Mucosa of stomach (tissue), 1 donor: ENCODE measurements around the gene MID1.

Experiments
- H3K27me3 ChIP-seq: one replicate; pipeline ENCODE4 v1.7.0; 2013; ENCODE audit warnings: mild to moderate bottlenecking, low read length; ENCODE audit not compliant: control insufficient read depth, insufficient read depth
- H3K36me3 ChIP-seq: one replicate; pipeline ENCODE4 v1.7.0; 2013; ENCODE audit warnings: low read length; ENCODE audit not compliant: control insufficient read depth, insufficient read depth
- H3K4me1 ChIP-seq: one replicate; pipeline ENCODE4 v1.7.0; 2013; ENCODE audit warnings: mild to moderate bottlenecking, low read length; ENCODE audit not compliant: control insufficient read depth, insufficient read depth
- H3K4me3 ChIP-seq: one replicate; pipeline ENCODE4 v1.7.0; 2013; ENCODE audit warnings: low read length
- H3K9ac ChIP-seq: one replicate; pipeline ENCODE4 v1.7.0; 2013; ENCODE audit warnings: mild to moderate bottlenecking, low read length, moderate library complexity
- H3K9me3 ChIP-seq: one replicate; pipeline ENCODE4 v1.7.0; 2013; ENCODE audit warnings: mild to moderate bottlenecking, low read length, moderate library complexity; ENCODE audit not compliant: control insufficient read depth
- donor health status: Pancreatic carcinoma.

Gene MID1

DNA sequence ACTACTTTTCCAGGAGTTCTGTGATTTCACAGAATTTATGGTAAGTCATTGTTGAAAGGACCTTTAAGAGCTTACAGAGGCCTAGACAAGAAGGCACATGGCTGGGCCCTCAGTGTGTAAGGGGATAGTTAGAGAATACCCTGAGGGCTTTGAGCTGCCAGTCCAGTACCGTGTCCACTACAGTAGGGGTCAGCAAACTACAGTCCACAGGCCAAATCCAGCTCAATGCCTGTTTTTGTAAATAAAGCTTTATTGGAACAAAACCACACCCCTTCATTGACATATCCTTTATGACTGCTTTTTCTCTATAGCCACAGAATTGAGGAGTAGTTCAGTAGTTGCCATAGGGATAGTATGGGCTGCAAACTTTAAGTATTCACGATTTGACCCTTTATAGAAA is 176.2 kb downstream of the MID1 start:
- no peaks in the 10 kb centered on the region for H3K9me3 ChIP-seq

DNA sequence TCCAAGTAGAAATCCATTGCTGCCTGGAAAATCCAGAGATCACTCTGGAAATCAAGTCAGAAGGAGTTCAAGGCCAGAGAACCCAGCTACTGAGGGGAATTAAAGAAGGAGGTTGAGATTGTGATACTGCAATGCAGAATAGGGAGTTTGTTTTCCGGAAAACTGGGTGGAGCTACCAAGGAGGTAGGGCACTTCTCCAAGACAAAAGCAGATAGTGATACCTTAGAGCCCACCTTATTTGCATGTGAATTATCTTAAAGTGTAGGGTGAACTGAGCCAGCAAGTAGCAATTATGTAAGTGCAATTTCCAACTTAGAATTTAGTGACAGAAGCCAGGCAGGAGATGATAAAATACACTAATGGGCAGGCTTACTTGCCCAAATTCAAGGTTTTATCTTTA is 178.9 kb downstream of the MID1 start:
- no peaks in the 10 kb centered on the region for H3K36me3 ChIP-seq
- no peaks in the 10 kb centered on the region for H3K27me3 ChIP-seq
- no peaks in the 10 kb centered on the region for H3K9me3 ChIP-seq
- H3K4me1 ChIP-seq, result no peaks in the 10 kb centered on the region
- H3K4me3 ChIP-seq, result no peak overlapping the region
- H3K9ac ChIP-seq, result no peak overlapping the region

More for the DNA sequence above, 176.2 kb downstream of the MID1 start:
- Histone ChIP-seq H3K4me3 (no peak overlapping the region), H3K27me3 (no peaks in the 10 kb centered on the region), H3K36me3 (no peaks in the 10 kb centered on the region), H3K9ac (no peak overlapping the region), H3K4me1 (no peaks in the 10 kb centered on the region)

DNA sequence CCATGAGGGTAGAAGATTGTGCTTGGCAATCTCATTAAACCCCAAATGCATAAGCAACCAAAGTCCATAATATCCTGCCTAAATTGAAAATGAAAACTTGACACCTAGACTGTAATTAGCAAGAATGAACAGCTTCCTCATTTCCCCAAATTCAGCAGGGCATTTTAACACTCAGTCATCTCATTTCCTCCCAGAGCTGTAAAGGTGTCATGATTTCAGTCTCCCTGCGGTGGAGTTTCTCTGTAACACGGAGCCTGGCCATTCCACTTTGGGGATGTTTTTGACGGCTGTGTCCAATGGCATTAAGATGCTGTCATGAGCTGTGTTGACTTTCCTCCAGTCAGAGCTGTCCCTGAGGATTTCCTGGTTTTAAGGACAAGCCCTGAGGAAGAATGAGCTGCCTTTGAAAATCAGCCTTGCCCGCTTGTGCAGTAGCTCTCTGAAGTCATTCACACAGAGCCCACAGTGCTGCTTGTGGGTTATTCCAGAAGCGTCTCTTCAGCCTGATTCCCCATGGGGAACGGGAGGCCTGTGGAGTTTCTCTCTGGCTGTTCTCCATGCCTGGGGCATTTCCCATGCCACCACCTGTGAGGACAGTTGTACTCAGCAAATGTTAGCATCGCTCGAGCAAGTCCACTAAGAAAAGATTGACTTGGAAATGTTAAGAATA is 187.0 kb downstream of the MID1 start:
- Histone ChIP-seq H3K9ac (no peak overlapping the region), H3K4me3 (no peak overlapping the region), H3K27me3 (no peaks in the 10 kb centered on the region), H3K4me1 (no peaks in the 10 kb centered on the region), H3K9me3 (no peaks in the 10 kb centered on the region), H3K36me3 (no peaks in the 10 kb centered on the region)

DNA sequence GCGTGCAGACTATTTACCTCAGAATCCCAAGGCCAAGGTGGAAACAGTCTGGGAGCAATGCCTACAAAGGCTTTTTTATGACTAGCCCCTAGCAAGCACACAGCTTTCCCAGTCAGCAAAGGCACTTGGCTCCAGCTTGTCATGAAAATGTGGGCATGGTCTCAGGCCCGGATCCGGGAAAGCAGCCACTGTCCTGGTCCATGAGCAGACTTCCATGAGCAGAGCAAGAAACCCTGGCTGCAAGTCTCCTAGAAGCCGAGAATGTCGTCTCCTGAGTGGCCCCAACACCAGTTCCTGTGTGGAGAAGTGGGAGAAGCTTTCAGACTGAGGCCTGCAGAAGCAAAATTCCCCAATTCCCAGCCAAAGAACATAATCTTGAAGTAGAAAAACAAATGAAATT is 190.5 kb downstream of the MID1 start:
- no peak overlapping the region for H3K9ac ChIP-seq
- H3K4me1 ChIP-seq, result peaks cover 4% of the 10 kb centered on the region
- H3K4me3 ChIP-seq, result no peak overlapping the region
- H3K27me3 ChIP-seq, result no peaks in the 10 kb centered on the region
- H3K9me3 ChIP-seq, result no peaks in the 10 kb centered on the region
- H3K36me3 ChIP-seq, result no peaks in the 10 kb centered on the region

DNA sequence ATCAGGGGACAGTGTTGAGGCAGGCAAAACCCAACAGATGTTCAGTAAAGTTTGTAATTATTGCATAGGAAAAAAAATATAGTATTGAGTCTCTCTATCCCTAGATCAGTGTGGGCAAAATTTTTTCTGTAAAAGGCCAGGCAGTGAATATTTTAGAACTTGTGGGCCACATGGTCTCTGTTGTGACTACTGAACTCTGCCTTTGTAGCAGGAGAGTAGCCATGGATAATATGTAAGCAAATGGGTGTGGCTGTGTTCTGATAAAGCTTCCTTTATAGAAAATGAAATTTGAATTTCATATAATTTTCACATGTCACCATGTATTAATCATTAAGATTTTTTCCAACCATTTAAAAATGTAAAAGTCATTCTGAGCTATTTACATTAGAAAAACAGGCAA is 193.1 kb downstream of the MID1 start:
- H3K9me3 ChIP-seq, result no peaks in the 10 kb centered on the region
- H3K4me3 ChIP-seq, result no peak overlapping the region
- no peak overlapping the region for H3K9ac ChIP-seq
- H3K36me3 ChIP-seq, result no peaks in the 10 kb centered on the region
- peaks cover 4% of the 10 kb centered on the region for H3K4me1 ChIP-seq
- H3K27me3 ChIP-seq, result no peaks in the 10 kb centered on the region

DNA sequence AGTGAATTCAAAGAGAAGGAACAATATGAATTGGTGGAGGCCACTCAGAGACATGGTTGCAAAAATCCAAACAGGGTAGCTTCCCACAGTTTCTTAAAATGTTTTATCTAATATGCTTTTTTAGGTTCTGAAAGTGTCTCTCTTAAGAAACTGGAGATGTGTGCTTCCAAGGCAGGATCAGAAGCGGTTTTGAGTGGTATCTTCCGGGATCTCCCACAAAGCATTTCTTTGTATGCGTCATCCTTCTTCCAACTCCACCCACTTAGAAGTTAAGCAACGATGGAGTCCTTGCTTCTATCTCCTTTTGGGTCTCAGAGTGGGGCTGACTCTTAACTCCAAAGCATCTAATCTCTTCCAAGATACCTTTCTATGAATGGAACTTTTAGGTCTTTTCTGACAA is 196.7 kb downstream of the MID1 start:
- Histone ChIP-seq H3K9ac (no peak overlapping the region), H3K9me3 (no peaks in the 10 kb centered on the region), H3K4me3 (no peak overlapping the region), H3K27me3 (no peaks in the 10 kb centered on the region), H3K4me1 (peaks cover 4% of the 10 kb centered on the region), H3K36me3 (no peaks in the 10 kb centered on the region)

DNA sequence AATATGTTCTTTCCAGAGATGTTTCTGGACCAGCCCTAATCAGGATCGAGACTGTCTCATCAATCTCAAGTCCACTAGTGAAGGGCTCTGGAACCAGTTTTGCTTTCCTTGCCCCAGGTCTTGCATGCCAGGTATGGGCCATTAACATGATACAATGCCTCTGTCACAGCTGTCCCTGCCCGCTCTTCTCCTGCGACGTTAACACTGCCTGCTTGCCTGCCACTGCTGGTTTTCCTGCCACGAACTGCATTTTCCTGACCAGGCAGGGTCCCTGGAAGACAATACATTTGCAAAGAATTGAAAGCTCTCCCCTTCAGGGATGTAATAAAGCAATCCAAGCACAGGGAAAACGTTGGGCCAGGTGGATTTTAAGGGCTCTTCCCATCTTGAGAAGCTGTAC is 200.3 kb downstream of the MID1 start:
- Histone ChIP-seq H3K4me1 (no peaks in the 10 kb centered on the region), H3K36me3 (no peaks in the 10 kb centered on the region), H3K27me3 (no peaks in the 10 kb centered on the region), H3K4me3 (no peak overlapping the region), H3K9ac (no peak overlapping the region), H3K9me3 (no peaks in the 10 kb centered on the region)

DNA sequence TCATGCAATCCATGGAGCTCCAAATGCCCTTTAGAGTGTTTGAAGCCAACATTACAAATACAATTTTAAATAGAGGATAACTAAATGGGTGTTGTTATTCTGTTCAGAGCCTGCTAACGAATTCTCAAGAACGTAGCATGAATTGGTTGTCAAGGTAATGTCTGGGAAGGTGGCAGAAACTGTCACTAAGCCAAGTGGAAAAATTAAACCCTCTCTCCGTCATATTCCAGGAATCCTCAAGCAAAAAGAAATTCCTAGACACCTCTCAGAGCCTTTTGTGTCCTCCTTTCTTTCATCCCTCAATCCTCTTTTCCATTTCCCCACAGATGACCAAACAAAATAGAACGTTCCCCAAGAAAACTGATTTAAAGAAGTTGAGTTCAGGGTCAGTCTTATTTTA is 204.0 kb downstream of the MID1 start:
- Histone ChIP-seq H3K4me3 (no peak overlapping the region), H3K9me3 (no peaks in the 10 kb centered on the region), H3K36me3 (no peaks in the 10 kb centered on the region), H3K27me3 (no peaks in the 10 kb centered on the region), H3K4me1 (no peaks in the 10 kb centered on the region), H3K9ac (no peak overlapping the region)

DNA sequence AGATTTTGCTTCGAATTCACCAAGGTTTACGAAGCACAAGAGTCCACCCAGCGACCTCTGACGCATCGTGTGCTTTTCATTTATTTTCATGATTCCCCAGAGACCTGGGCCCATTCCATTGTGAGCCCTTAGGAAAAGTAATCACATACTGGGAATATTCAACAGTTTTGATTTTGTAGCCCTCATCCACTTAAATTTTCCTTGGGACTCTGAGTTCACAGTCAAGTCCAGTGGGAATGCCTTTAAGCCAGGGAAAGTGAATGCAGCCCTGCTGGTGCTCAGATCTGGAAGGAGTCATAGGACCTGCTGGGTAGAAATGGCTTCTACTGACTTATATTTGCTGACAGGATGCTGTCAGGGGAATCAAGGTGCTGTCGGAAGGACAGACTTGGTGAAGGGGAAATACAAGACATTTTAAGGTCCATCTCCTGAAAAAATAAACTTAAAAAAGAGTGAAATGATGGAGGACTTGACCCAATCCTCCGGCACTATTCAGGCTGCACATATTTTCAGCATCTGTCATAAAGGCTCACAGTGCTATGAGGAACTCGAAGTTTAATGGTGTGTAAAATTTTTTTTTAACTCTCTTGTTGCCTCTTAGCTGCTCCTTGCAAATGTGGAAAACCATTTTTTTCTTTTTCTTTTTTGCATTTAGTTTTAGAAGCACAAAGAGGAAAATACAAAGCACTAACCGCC is 204.9 kb downstream of the MID1 start:
- no peaks in the 10 kb centered on the region for H3K4me1 ChIP-seq
- H3K9ac ChIP-seq, result no peak overlapping the region
- H3K4me3 ChIP-seq, result no peak overlapping the region
- H3K9me3 ChIP-seq, result no peaks in the 10 kb centered on the region
- no peaks in the 10 kb centered on the region for H3K27me3 ChIP-seq
- no peaks in the 10 kb centered on the region for H3K36me3 ChIP-seq

DNA sequence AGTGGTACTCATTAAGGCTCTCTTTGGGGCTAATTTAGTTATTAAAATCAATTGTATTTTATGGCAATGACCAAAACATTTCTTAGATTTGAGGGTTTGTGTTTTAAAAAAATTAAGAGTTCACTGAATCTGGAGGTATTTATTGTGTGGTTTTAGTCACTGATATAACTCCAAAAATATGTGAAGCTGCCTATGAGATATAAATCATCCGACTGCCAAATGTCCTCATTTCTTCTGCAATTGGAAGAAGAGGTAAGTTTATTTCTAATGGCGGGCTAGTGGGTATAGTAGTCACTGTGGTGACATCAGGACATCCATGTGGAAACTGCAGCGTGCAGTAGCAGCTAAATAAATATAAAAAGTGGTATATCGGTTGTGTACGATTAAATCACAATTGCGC is 205.5 kb downstream of the MID1 start:
- Histone ChIP-seq H3K27me3 (no peaks in the 10 kb centered on the region), H3K4me1 (no peaks in the 10 kb centered on the region), H3K9me3 (no peaks in the 10 kb centered on the region), H3K4me3 (no peak overlapping the region), H3K36me3 (no peaks in the 10 kb centered on the region), H3K9ac (no peak overlapping the region)

DNA sequence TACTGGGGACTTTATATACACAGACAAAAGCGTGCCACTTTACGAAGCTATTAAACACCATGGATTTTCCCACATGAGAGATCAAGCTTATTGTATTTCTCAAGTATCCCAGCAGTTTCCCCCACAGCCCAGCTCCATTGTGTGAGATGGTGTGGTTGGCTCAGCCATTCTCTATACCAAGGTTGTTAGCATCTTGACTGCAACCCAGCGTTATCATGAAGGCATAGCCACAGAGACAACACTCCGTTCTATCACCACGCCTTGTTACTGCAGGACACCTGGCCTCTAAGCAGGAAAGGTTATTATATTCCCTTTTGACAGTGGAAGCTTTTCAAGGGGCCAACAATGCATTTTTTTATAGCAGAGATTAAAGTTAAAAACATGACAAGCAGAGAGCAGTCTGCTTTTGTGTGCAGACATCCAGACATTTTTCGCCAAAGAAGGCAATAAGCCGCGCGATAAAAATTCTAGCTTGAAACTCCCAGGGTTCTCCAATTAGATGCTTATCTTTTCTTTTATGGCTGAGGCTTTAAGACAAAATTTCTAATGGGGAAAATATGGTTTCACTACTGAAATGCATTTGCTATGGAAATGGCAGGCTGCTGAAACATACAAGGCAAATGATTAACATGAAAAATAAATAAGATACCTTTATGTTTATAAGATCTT is 206.1 kb downstream of the MID1 start:
- Histone ChIP-seq H3K27me3 (no peaks in the 10 kb centered on the region), H3K4me3 (no peak overlapping the region), H3K9ac (no peak overlapping the region), H3K36me3 (no peaks in the 10 kb centered on the region), H3K4me1 (no peaks in the 10 kb centered on the region), H3K9me3 (no peaks in the 10 kb centered on the region)

DNA sequence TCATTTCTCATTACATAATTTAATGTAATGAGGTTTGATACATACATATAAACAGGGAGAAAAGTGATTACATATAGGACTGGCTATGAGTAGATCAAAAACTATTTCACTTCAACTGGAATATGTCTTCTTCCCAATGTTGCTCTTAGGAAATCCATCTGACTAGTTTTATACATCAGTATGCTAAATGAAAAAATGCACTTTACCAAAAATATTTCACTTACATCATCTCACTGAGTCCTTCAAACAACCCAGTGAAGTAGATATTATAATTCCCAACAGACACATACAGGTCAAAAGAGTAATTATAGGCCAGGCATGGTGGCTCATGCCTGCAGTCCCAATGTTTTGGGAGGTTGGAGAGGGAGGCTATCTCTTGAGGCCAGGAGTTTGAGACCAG is 215.9 kb downstream of the MID1 start:
- Histone ChIP-seq H3K4me3 (no peak overlapping the region), H3K9ac (no peak overlapping the region), H3K36me3 (no peaks in the 10 kb centered on the region), H3K4me1 (no peaks in the 10 kb centered on the region), H3K9me3 (no peaks in the 10 kb centered on the region), H3K27me3 (no peaks in the 10 kb centered on the region)
